Measurements from ENCODE around the gene DPP9.
"Not testable (repeated sequence)": the region's sequence is repeated elsewhere in the genome, so short reads cannot be mapped to it uniquely, and the experiment has no call there.

The DPP9 gene

DNA sequence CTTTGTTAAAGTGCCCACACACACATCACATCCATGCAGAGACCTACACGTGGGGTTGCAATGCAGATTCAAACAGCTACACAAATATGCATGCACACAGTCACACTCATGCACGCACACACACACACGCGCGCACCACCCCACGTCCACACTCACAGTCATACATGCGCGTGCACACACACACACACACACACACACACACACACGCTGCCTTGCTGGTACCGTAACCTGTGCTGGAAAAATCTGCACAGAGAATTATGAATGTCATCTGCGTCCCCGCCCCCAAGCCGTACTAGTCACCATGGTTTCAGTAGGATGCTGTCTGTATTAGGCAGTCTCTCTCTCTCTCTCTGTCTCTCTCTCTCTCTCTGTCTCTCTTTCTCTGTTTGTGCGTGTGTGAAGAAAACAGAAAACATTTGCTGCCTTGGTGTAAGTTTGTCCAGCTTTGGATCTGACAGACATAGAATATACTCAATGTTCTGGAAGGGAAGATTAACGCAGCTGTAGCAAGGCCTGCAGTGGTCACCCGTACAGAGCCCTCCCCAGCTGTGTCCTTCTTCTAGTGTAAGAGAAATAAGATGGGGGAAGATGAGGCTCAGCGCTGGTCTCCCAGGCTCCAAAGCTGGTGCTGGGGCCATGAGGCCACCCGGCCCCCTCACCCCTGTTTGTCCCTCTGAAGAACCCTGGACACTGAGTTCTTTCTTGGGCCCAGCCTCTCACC, 26.4 kb upstream of the DPP9 start:
- Histone ChIP-seq H3K4me1 (ENCODE audit: control insufficient read depth, insufficient read depth, low read length) (no peaks in the 10 kb centered on the region), H3K9ac (ENCODE audit: low read length) (no peak overlapping the region), H3K36me3 (ENCODE audit: control insufficient read depth, insufficient read depth, low read length) (no peaks in the 10 kb centered on the region), H3K27ac (ENCODE audit: low read depth, low read length) (no peak overlapping the region), H3K27me3 (ENCODE audit: control insufficient read depth, insufficient read depth, low read length) (no peaks in the 10 kb centered on the region), H3K4me3 (ENCODE audit: low read length) (no peak overlapping the region)

GRCh38 chr19:4748589-4748988, 24.9 kb upstream of the DPP9 start:
- no peak overlapping the region for H3K27ac ChIP-seq (ENCODE audit: low read depth, low read length)
- H3K4me3 ChIP-seq (ENCODE audit: low read length): no peak overlapping the region
- H3K4me1 ChIP-seq (ENCODE audit: control insufficient read depth, insufficient read depth, low read length): peaks cover 4% of the 10 kb centered on the region
- H3K9ac ChIP-seq (ENCODE audit: low read length): no peak overlapping the region
- H3K36me3 ChIP-seq (ENCODE audit: control insufficient read depth, insufficient read depth, low read length): no peaks in the 10 kb centered on the region
- H3K27me3 ChIP-seq (ENCODE audit: control insufficient read depth, insufficient read depth, low read length): no peaks in the 10 kb centered on the region

DNA sequence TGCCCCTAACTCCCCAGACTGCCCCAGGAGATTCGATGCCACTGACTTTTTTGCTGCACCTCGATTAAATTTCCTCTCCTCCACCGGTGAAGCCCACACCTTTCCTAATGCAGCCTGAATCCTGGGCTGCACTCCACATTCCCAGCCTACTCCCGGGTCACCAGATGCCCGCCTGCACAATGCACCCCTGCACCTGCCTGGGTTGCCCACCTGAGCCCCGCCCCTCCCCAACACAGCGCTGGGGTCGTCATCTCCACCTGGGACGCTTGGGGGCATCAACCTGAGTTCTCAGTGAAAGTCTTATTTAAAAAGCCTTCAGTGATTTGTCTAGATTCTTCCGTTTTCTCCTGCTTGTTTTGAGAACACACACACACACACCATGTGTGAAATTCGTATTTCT, 24.5 kb upstream of the DPP9 start:
- Histone ChIP-seq H3K27me3 (ENCODE audit: control insufficient read depth, insufficient read depth, low read length) (no peaks in the 10 kb centered on the region), H3K4me3 (ENCODE audit: low read length) (no peak overlapping the region), H3K4me1 (ENCODE audit: control insufficient read depth, insufficient read depth, low read length) (peaks cover 6% of the 10 kb centered on the region), H3K27ac (ENCODE audit: low read depth, low read length) (no peak overlapping the region), H3K36me3 (ENCODE audit: control insufficient read depth, insufficient read depth, low read length) (no peaks in the 10 kb centered on the region), H3K9ac (ENCODE audit: low read length) (no peak overlapping the region)

- H3K4me1 ChIP-seq (ENCODE audit: control insufficient read depth, insufficient read depth, low read length): peaks cover 7% of the 10 kb centered on the region
- no peak overlapping the region for H3K27ac ChIP-seq (ENCODE audit: low read depth, low read length)
- no peaks in the 10 kb centered on the region for H3K27me3 ChIP-seq (ENCODE audit: control insufficient read depth, insufficient read depth, low read length)
- no peak overlapping the region for H3K4me3 ChIP-seq (ENCODE audit: low read length)
- no peak overlapping the region for H3K9ac ChIP-seq (ENCODE audit: low read length)
- no peaks in the 10 kb centered on the region for H3K36me3 ChIP-seq (ENCODE audit: control insufficient read depth, insufficient read depth, low read length)
Observed at GRCh38 chr19:4745986-4746385, 22.3 kb upstream of the DPP9 start.

DNA sequence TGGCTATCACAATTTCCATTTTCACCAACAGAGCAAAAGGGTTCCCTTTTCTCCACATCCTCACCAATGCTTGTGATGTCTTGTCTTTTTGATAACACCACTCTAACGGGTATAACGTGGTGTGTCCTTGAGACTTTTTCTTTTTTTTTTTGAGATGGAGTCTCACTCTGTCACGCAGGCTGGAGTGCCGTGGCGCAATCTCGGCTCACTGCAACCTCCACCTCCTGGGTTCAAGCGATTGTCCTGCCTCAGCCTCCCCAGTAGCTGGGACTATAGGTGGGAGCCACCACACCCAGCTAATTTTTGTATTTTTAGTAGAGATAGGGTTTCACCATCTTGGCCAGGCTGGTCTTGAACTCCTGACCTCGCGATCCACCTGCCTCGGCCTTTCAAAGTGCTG, 21.5 kb upstream of the DPP9 start:
- not testable (repeated sequence) for H3K27me3 ChIP-seq (ENCODE audit: control insufficient read depth, insufficient read depth, low read length); H3K4me1 ChIP-seq (ENCODE audit: control insufficient read depth, insufficient read depth, low read length); H3K27ac ChIP-seq (ENCODE audit: low read depth, low read length); H3K9ac ChIP-seq (ENCODE audit: low read length); H3K36me3 ChIP-seq (ENCODE audit: control insufficient read depth, insufficient read depth, low read length); H3K4me3 ChIP-seq (ENCODE audit: low read length)

GRCh38 chr19:4744451-4745174, 21.0 kb upstream of the DPP9 start:
- Histone ChIP-seq H3K27me3 (ENCODE audit: control insufficient read depth, insufficient read depth, low read length) (no peaks in the 10 kb centered on the region), H3K4me3 (ENCODE audit: low read length) (no peak overlapping the region), H3K36me3 (ENCODE audit: control insufficient read depth, insufficient read depth, low read length) (no peaks in the 10 kb centered on the region), H3K9ac (ENCODE audit: low read length) (no peak overlapping the region), H3K4me1 (ENCODE audit: control insufficient read depth, insufficient read depth, low read length) (peaks cover 7% of the 10 kb centered on the region), H3K27ac (ENCODE audit: low read depth, low read length) (peak overlapping the region; percentile 43)

DNA sequence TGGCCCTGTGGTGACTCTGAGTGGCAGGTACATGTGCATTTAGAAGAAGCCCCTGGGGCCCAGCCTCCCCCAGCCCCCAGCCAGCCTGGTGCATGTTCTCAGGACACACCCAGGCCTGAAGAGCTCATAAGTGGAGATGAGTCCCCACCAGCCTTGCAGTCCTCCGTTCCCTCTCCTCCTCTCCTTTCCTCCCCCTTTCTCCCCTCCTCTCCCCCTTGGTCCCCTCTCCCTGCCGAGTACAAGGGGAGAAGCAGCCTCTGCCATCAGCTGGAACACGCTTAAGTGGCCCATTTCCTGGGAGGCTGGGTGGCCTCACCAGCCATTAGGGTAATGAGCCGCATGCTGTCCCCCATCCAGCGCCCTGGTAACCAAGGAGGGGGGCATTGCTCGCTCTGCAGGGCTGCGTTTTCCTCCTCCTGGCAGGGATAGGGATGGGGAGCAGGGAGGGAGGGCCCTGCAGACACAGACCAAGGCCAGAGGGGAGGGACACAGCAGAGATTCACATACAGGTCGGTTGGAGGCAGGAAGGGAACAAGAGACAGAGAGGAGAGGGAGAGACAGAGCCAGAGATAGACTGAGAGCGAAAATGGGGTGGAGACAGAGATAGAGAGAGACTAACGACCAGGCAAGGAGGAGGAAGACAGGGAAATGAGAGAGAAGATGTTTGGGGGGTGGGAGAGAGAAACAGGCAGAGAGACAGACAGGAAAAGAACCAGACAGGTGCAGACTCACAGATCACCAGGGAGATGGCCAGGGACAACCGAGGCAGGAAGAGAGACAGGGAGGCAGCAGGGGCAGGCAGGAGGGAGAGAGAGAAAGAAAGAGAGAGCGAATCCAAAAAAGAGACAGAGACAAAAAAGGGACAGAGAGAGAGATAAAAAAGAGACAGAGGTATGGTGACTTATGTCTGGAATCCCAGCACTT, 19.3 kb upstream of the DPP9 start:
- no peak overlapping the region for H3K27ac ChIP-seq (ENCODE audit: low read depth, low read length)
- peaks cover 7% of the 10 kb centered on the region for H3K4me1 ChIP-seq (ENCODE audit: control insufficient read depth, insufficient read depth, low read length)
- H3K36me3 ChIP-seq (ENCODE audit: control insufficient read depth, insufficient read depth, low read length): no peaks in the 10 kb centered on the region
- no peak overlapping the region for H3K9ac ChIP-seq (ENCODE audit: low read length)
- no peak overlapping the region for H3K4me3 ChIP-seq (ENCODE audit: low read length)
- H3K27me3 ChIP-seq (ENCODE audit: control insufficient read depth, insufficient read depth, low read length): no peaks in the 10 kb centered on the region

GRCh38 chr19:4740092-4740491, 16.4 kb upstream of the DPP9 start:
- Histone ChIP-seq H3K4me1 (ENCODE audit: control insufficient read depth, insufficient read depth, low read length) (peaks cover 7% of the 10 kb centered on the region), H3K9ac (ENCODE audit: low read length) (no peak overlapping the region), H3K27ac (ENCODE audit: low read depth, low read length) (no peak overlapping the region), H3K27me3 (ENCODE audit: control insufficient read depth, insufficient read depth, low read length) (no peaks in the 10 kb centered on the region), H3K36me3 (ENCODE audit: control insufficient read depth, insufficient read depth, low read length) (no peaks in the 10 kb centered on the region), H3K4me3 (ENCODE audit: low read length) (no peak overlapping the region)

DNA sequence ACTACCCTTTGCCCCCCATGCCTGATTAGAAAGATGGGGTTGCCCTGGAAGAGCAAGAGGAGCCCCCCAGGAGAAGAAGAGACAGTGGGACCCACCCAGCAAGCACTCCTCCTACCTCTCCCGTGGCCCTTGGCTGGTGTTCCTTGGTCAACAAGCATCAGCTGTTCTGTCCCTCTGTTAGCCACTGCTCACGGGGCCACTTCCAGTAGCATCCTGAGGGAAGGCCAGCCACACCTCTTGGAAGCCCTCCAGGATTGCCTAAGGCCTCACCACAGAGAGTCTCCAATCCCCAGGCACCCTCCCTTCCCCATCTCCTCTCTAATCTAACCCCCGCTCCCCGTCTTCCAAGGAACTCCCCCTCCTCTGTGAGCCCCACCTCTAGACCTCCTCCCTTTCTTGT, 15.1 kb upstream of the DPP9 start:
- Histone ChIP-seq H3K27ac (ENCODE audit: low read depth, low read length) (no peak overlapping the region), H3K9ac (ENCODE audit: low read length) (no peak overlapping the region), H3K4me3 (ENCODE audit: low read length) (no peak overlapping the region), H3K4me1 (ENCODE audit: control insufficient read depth, insufficient read depth, low read length) (peaks cover 2% of the 10 kb centered on the region), H3K27me3 (ENCODE audit: control insufficient read depth, insufficient read depth, low read length) (no peaks in the 10 kb centered on the region), H3K36me3 (ENCODE audit: control insufficient read depth, insufficient read depth, low read length) (no peaks in the 10 kb centered on the region)

GRCh38 chr19:4737955-4738600, 14.4 kb upstream of the DPP9 start:
- Histone ChIP-seq H3K27ac (ENCODE audit: low read depth, low read length) (no peak overlapping the region), H3K4me1 (ENCODE audit: control insufficient read depth, insufficient read depth, low read length) (no peaks in the 10 kb centered on the region), H3K4me3 (ENCODE audit: low read length) (no peak overlapping the region), H3K9ac (ENCODE audit: low read length) (no peak overlapping the region), H3K36me3 (ENCODE audit: control insufficient read depth, insufficient read depth, low read length) (no peaks in the 10 kb centered on the region), H3K27me3 (ENCODE audit: control insufficient read depth, insufficient read depth, low read length) (no peaks in the 10 kb centered on the region)

- Histone ChIP-seq H3K27me3 (ENCODE audit: control insufficient read depth, insufficient read depth, low read length) (no peaks in the 10 kb centered on the region), H3K27ac (ENCODE audit: low read depth, low read length) (no peak overlapping the region), H3K4me1 (ENCODE audit: control insufficient read depth, insufficient read depth, low read length) (no peaks in the 10 kb centered on the region), H3K4me3 (ENCODE audit: low read length) (no peak overlapping the region), H3K9ac (ENCODE audit: low read length) (no peak overlapping the region), H3K36me3 (ENCODE audit: control insufficient read depth, insufficient read depth, low read length) (no peaks in the 10 kb centered on the region)
Observed at GRCh38 chr19:4733755-4734345, 10.2 kb upstream of the DPP9 start.

DNA sequence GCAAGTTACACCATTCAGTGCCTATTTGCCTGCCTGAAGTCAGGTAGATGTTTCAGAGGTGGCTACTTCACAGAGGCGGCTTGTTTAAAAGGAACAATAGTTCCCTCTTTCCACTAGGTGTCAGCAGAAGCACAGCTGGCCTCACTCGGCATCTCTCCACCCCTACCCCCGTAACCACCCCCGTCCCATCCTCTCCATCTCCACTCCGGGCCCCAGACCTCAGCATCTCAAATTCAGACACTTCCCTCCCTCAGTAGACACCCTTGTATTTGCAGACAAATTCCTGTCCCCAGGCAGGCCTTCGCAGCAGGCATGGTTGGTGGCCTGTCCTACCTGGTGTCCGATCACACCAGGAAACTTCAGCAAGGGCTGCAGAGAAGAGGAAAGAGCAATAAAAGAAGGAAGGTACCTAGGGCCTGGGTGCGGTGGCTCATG, 9.1 kb upstream of the DPP9 start:
- no peak overlapping the region for H3K4me3 ChIP-seq (ENCODE audit: low read length)
- no peaks in the 10 kb centered on the region for H3K27me3 ChIP-seq (ENCODE audit: control insufficient read depth, insufficient read depth, low read length)
- H3K27ac ChIP-seq (ENCODE audit: low read depth, low read length): no peak overlapping the region
- no peaks in the 10 kb centered on the region for H3K36me3 ChIP-seq (ENCODE audit: control insufficient read depth, insufficient read depth, low read length)
- H3K4me1 ChIP-seq (ENCODE audit: control insufficient read depth, insufficient read depth, low read length): no peaks in the 10 kb centered on the region
- no peak overlapping the region for H3K9ac ChIP-seq (ENCODE audit: low read length)
